ENCODE results near the gene CRK.
"Not testable (repeated sequence)": the region's sequence is repeated elsewhere in the genome, so short reads cannot be mapped to it uniquely, and the experiment has no call there.

CRK gene

DNA sequence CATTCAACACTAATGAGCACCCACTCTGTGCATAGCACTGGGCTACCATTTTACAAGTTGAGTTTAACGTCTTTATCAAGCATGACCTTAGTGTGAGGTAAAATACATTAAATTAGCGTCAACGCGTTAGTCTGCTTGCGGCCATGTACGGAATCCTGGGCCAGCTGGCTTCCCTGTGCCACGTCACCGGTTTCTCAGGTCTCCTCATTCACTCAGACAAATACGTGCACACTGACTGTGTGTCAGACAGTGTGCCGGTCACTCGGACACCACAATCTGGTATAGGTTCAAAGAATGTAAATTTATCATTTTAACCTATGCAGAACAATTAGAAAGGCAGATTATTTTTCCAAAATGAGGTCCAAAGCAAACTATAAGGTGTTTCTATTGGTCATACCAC, 34.6 kb downstream of the CRK start:
- no peak for DNase-seq (ENCODE audit: low read depth)

DNA sequence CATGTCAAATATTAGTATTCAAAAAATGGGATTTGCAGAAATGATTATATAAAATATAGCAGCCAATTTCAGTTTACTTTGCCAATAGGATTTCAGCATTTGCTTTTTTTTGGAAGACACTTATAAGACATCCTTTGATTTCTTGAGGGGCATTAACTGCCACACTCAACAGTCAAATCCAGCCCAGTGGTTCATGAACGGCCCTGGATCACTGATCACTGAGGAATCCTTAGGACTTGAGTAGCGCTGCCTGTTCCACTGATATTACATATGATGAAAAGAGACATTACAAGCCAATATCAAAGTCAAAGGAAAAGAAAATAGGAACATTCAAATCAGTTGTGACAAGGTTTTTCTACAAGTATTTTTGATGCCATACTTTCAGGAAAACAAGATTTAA, 35.1 kb downstream of the CRK start:
- no peak for DNase-seq (ENCODE audit: low read depth)

GRCh38 chr17:1420163-1420562, 35.9 kb downstream of the CRK start:
- no peak for DNase-seq (ENCODE audit: low read depth)

DNA sequence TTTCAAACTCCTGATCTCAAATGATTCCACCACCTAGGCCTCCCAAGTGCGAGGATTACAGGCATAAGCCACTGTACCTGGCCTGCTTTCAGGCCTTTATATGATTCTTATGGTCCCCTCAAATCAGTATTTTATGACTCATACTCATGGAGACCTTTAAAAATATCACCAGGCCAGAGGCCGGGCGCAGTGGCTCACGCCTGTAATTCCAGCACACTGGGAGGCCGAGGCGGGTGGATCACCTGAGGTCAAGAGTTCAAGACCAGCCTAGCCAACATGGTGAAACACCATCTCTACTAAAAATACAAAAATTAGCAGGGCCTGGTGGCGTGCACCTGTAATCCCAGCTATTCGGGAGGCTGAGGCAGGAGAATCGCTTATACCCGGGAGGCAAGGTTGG, 37.6 kb downstream of the CRK start:
- not testable (repeated sequence) for DNase-seq (ENCODE audit: low read depth)

DNA sequence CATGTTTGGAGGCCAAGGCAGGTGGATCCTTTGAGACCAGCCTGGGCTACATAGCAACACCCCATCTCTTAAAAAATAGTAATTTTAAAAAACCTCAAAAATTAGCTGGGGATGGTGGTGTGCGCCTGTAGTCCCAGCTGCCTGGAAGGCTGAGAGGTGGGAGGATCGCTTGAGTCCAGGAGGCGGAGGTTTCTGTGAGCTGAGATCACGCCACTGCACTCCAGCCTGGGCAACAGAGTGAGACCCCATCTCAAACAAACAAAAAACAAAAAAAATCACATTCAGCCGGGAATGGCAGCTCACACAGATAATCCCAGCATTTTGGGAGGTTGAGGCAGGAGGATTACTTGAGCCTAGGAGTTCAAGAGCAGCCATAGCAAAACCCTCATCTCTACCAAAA, 39.6 kb downstream of the CRK start:
- DNase-seq (ENCODE audit: low read depth): no peak

DNA sequence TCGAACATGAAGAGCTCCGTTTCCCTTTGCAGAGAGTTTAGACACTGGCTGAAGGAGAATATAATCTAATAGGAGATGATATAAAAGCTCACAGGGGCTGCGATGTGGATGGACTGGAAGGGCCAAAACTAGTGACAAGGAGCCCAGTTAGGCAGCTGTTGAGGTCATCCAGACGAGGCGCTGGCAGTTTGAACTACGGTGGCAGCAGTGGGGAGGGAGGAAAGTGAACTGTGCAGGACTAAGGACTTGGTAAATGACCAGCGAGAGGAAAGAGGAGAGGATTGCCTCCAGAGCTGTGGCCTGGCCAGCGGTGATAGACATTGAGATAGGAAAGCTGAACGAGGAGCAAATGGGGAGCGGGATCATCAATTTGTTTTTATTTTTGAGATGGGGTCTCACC, 41.4 kb downstream of the CRK start:
- DNase-seq (ENCODE audit: low read depth): no peak

- DNase-seq (ENCODE audit: low read depth): no peak
These were observed 41.9 kb downstream of the CRK start for GRCh38 chr17:1414001-1414574.

DNA sequence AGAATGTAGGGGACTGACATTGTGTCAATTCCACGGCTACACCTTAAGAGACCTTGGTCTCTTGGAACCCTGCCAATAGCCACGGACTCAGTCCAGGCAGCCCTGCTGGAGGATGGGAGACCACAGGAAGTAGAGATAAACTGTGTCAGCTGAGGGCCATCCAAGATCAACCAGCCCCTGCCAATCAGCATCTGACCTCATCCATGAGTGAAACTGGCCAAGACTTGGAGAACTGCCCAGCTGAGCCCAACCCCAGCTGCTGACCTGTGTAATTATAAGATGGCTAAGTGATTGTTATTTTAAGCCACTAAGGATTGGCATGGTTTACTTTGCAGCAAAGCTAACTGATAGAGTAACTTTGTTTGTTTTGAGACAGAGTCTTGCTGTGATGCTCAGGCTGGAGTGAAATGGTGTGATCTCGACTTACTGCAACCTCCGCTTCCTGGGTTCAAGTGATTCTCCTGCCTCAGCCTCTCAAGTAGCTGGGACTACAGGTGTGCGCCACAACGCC, 42.7 kb downstream of the CRK start:
- no peak for DNase-seq (ENCODE audit: low read depth)

DNA sequence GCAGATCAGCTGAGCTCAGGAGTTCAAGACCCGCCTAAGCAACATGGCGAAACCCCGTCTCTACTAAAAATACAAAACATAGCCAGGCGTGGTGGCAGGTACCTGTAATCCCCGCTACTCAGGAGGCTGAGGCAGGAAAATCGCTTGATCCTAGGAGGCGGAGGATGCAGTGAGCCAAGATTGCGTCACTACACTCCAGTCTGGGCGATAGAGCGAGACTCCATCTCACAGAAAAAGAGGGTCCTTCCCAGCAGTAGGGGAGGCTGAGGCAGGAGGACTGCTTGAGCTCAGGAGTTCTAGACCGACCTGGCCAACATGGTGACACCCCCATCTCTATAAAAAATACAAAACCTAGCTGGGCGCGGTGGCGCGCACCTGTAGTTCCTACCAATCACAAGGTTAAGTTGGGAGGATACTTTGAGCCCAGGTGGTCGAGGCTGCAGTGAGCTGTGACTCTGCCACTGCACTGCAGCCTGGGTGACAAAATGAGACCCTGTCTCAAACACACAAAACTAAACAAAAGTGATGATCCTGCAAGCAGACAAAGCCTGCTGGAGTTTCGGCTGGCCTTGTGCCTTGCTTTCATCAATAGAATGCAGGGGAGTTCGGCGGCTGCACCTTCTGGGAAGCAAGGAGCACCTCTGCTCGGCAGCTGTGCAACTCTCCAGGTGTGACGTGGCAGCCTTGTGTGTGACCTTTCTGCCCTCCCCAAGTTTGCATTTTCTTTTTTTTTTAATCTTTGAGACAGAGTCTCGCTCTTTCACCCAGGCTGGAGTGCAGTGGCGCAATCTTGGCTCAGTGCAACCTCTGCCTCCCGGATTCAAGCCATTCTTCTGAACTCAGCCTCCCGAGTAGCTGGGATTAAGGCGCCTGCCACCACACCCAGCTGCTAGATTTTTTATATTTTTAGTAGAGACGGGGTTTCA, 43.6 kb downstream of the CRK start:
- DNase-seq (ENCODE audit: low read depth): no peak

GRCh38 chr17:1402262-1402586, 53.8 kb downstream of the CRK start:
- no peak for DNase-seq (ENCODE audit: low read depth)

DNA sequence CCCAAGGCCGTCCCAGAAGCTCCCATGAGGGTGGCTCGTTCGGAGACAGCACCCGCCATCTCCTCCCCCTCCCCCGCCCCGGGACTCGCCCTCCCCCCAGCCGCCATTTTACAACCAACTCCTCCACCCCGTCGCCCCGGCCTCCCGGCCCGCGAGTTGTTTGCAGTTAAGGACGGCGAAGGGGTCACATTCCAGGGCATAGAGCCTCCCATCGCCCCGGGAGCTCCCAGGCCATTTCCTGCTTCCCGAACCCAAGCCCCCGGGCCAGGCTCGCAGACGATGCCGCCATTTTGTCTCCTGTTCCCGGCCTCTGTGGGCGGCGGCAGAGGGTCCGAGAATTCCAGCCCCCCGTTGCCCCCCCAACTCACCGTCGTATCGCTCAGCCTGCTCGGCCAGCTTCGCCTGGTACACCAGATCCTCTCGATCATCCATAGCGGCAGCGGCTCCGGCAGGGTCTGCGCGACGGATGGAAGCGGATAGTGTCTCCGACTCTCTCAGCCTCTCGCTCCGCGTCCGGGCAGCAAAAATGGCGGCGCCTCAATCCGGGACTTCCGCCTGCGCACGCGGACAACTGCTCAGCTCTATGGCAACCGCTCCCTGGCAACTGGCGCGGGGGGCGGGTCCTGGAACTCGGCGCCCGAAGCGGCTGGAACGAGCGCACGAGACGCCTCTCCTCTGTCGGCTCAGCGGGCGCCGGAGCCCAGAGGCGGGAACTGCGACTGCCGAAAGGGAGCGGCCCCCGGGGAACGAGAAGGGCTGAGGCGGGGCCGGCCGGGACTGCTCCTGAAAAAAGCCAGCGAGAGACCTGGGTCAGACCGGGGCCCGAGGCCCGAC, 56.1 kb downstream of the CRK start, which contains the start of gene YWHAE:
Gene YWHAE, minus strand, starts transcription at position 544 of the 834 bp plus-strand sequence. Its CDS starts 112 bp downstream, at position 432.
- peak; percentile 76 for DNase-seq (ENCODE audit: low read depth)

DNA sequence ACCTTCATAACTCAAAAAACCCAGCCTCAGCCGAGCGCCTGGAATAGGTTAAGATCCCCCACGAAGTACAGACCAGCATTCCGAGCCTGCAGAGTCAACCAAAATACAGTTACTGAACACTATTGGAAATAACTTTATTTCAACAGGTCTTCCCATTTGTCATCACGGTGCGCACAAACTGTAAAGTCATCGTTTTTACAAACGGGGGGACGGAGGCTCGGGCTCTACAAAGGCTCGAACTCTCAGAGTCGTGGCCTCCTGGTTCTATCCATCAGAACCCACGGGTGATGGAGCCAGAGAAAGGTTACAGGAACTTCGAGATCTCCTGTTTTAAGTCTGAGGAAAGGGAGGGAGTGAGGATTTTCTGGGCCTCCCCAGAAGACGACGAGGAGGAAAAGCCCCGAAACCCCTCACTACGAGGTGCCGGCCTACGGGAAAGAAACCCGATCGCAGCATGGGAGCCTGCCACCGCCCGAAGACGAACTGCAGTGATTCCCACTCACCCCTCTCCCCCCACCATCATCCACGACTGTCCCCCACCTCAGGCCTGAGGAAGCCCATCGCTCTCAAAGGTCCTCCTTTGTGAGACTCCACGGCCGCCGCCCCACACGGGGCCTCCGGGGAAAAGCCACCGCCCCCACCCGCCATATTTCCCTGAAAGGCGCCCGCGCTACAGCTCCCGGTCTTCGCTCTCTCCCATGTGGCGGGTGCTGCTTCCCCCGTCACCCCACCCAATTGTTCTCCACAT, 56.9 kb downstream of the CRK start:
- no peak for DNase-seq (ENCODE audit: low read depth)

DNA sequence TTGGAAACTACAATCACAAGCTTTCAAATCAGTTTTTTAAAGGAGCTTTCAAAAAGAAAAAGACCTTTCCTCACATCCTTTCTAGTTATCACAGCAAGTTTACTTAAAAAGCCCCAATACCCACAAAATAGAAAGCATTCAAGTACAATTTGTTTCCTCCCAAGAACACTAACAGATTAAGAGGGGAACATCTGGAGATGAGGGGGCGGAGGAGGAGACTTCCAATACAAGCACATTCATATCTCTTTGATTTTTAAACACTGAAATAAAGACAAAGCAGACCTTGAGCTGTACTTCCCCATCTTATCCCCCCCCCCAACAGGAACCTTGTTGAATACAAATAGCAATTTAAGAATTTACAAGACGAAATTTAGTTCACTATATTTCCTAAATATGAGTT, 58.0 kb downstream of the CRK start:
- no peak for DNase-seq (ENCODE audit: low read depth)

- DNase-seq (ENCODE audit: low read depth): not testable (repeated sequence)
These were observed 60.0 kb downstream of the CRK start for GRCh38 chr17:1395876-1396665.

DNA sequence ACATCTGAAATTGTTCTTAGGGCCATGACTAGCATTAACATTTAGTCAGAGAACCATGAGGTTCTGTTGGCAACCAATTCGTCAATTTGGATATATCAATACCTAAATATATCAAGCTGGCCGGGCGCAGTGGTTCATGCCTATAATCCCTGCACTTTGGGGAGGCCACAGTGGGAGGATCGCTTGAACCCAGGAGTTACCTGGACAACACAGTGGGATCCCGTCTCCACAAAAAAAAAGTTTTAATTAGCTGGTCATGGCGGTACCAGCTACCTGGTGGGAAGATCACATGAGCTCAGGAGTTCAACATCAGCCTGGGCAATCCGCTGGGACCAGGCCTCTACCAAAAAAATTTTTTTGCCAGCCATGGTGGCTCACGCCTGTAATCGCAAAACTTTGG, 64.5 kb downstream of the CRK start:
- no peak for DNase-seq (ENCODE audit: low read depth)

DNA sequence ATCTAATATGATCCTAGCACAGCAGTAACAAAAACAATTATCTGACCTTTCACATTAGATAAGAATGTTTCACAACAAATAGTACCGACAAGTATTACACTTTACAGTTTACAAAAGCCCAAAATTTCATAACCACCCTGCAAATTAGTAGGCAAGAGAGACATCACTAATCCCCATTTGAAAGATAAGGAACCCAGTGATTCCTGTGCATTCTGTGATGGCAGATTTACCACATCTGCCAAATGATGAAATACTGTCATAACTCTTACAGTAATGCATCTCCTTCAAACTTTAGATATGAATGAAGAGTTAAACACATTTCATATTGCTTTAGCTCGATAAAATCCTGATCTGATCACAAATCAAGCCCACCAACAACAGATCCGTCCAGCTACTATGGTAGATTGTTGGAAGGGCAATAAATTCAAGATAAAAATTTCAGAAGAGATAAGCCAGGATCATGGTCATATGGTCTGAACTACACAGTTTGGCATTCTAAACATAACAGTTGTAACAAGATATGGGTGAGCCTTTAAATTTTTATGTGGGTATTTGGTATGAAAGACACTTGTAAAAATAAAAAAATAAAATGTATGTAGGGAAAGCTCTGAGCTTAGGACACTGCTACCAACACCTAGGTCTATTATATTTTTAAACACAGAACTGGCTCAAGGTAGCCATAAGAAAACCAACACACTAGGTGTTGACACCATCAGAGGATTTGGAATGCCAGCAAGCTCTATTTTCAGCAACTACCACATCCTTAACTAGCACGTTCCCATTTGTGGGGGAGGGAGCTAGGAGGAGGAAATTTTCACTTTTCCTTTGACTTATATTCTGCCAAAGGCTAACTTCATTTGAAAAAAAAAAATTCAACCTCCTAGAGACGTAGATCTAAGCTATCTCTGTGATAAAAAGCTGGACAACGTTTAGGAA, 65.3 kb downstream of the CRK start:
- no peak for DNase-seq (ENCODE audit: low read depth)

DNA sequence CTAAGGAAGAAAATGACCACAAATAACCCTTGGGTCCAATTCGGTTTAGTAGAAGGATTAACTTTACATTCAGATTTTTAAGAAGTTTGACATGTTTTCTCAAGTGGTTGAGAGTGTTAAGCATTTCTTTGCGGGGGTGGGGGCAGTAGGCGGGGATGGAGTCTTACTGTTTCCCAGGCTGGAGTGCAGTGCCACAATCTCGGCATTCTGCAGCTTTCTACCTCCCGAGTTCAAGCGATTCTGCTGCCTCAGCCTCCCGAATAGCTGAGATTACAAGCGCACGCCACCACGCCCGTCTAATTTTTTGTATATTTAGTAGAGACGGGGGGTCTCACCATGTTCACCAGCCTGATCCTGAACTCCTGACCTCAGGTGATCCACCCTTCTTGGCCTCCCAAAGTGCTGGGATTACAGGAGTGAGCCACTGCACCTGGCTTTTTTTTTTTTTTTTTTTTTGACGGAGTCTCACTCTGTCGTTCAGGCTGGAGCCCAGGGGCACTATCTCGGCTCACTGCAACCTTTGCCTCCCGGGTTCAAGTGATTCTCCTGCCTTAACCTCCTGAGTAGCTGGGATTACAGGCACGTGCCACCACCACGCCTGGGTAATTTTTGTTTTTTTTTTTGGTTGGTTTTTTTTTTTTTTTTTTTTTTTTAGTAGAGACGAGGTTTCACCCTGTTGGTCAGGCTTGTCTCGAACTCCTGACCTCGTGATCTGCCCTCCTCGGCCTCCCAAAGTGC, 68.4 kb downstream of the CRK start:
- DNase-seq (ENCODE audit: low read depth): not testable (repeated sequence)

- not testable (repeated sequence) for DNase-seq (ENCODE audit: low read depth)
These were observed 69.3 kb downstream of the CRK start for GRCh38 chr17:1386675-1387190.

GRCh38 chr17:1386265-1386664, 69.8 kb downstream of the CRK start:
- DNase-seq (ENCODE audit: low read depth): no peak

Data from HS-5 (cell line).